CD4-positive, alpha-beta T cell treated with Interleukin-4 for 1 hour (primary cell): ENCODE measurements around the gene OGFOD3.
"Not testable (repeated sequence)": the region's sequence is repeated elsewhere in the genome, so short reads cannot be mapped to it uniquely, and the experiment has no call there.

Experiments used
- DNase-seq, 2 donors: peaks; one replicate each; pipeline ENCODE4 v3.0.0-alpha.2; 2020 to 2022

The OGFOD3 gene

DNA sequence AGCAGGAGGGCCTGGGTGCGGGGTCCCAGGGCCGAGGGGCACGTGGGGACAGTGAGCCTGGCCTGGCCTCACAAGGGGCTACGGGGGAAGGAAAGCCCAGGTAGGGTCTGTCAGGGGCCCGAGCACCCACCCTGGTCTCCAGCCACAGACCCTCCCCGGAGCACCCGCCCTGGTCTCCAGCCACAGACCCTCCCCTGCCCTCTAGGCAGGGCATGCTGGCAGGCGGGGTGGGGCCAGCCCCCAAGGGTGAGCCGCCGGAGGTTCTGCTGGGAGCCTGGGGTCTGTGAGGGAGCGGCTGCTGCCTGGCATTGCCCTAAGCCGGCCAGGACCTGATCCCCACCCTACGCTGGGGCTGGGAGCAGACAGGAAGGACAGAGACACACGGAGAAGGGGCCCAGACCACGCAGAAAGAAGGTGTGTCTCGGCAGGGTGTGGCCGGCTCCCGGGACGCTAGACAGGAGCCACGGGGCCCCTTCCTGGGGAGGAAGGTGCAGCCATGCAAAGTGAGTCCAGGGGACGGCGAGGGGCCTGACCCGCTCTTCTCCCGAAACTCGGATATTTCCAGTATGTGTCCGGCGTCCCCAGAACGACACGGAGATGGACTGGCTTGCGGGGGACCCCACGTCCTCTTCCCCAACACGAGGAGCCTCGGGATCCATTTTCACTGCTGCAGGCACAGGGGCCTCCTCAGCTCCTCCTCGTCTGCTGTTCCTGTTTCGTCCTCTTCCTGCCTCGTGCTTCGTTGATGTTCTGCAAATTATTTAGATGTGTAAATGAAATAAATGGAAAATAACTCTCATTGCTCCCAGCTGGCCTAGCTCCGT lies 31.3 kb downstream of the OGFOD3 start:
- no peak for DNase-seq

GRCh38 chr17:82386255-82386831 lies 32.0 kb downstream of the OGFOD3 start:
- DNase-seq: no peak

DNA sequence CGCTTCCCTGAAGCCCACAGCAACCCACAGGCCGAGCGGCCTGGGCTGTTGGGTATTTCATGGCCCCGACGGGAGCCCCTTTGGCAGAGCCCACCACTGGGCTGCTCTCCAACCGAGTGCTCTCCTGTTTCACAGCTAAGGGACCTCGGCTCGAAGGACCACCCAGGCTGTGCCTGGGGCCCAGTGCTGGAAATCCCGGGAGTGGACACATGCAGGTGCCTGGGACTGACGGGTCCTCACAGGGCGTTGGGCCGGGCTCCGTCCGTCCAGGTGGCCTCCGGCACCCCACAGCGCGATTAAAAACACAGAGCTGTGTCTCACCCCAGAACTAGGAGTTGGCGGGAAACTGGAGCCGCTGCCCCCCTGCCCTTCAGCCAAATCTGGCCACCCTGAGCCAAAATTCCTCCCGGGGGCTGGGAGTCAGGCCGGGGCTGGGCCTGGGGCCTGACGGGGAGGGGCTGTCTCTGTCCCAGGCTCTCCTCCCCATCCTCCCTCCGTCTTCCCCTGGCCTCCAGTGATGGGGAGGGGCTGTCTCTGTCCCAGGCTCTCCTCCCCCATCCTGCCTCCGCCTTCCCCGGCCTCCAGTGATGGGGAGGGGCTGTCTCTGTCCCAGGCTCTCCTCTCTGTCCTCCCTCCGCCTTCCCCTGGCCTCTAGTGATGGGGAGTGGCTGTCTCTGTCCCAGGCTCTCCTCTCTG lies 32.7 kb downstream of the OGFOD3 start:
- no peak for DNase-seq

DNA sequence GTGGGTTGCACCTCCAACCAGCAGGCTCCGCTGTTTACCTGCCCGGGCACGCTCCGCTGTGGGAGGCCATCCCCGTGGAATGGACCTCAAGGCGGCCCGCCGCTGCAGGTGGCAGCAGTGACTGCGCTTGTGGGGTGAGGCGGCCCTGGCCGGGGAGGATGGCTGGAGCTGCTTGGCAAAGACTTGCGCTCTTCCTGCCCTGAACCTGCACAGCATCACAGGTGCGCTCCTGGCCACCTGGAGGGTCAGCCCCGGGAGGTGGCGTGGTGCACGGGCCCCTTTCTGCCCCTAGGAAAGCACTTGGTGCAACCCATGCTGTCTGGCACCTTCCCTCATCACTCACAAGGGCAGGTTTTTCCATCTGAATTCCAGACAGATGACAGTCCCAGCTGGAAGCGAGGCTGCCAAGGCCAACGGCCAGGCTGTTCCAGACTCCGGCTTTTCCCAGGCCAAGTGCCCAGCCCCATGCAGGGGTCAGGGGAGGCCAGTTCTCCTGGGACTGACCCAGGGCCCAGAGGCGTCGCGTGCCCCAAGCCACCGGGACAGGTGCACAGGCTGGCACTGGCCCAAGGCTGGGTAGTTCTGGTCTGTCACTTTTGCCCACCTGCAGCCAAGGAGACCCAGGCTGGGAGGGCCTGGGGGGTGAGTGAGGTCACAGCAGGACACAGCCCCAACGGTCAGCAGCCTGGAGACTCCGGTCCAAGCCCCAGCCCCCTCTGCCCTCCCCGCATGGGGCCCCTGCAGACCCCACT lies 33.5 kb downstream of the OGFOD3 start:
- DNase-seq: no peak

DNA sequence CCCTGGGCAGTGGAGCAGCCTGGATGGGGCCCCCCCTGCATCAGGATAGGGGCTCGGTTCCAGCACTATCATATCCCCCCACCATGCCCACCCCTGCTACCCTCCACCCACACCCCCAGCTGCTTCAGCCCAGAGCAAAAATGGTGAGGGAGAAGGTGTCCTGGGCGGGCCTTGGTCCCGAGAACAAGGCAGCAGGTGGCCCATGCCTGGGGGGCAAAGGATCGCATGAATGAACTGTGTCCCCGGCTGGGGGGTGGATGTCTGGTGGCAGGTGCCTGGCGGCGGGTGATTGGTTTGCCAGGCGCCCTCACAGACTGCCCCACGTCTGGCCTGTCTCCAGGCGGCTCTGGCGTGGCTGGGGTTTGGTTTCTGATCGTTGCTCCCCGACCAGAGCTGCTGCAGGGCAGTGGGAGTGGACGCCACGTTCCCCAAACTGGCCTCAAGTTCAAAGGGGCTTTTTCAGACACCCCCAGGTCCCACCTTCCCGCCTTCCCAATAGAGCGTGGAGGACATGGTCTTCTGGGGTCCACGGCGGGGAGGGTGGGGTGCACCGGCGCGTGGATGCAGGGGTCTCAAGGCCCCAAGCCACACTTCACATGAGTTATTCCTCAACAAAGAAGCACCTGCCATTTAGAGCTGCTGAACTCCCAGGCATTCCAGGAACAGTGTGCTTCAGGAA lies 34.2 kb downstream of the OGFOD3 start:
- no peak for DNase-seq

GRCh38 chr17:82383411-82383810 lies 35.0 kb downstream of the OGFOD3 start:
- DNase-seq: no peak

GRCh38 chr17:82382933-82383255 lies 35.5 kb downstream of the OGFOD3 start:
- DNase-seq: no peak

- not testable (repeated sequence) for DNase-seq
Observed at GRCh38 chr17:82382220-82382932, 36.0 kb downstream of the OGFOD3 start.

DNA sequence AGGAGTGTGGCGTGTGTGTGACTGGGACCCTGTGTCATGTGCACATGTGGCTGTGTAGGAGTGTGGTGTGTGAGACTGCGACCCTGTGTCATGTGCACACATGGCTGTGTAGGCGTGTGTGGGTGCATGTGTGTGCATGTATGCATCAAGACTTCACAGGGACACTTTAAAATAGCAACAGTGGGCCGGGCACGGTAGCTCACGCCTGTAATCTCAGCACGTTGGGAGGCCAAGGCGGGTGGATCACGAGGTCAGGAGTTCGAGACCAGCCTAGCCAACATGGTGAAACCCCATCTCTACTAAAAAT lies 36.7 kb downstream of the OGFOD3 start:
- DNase-seq: not testable (repeated sequence)

GRCh38 chr17:82380860-82381702 lies 37.3 kb downstream of the OGFOD3 start:
- DNase-seq: no peak

DNA sequence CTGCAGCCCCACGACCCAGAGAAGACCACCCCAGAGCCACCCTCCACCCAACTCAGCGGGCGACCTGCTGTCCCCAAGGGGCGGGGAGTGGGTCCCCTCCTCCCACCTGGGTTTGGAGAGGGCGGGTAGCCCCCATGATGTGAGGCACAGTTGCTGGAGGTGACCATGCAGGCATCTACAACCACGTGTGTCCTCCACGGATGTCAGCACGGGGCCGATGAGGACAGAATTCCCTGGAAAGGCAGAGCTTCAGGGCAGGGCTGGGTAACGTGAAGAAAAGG lies 39.7 kb downstream of the OGFOD3 start:
- DNase-seq: no peak

GRCh38 chr17:82377924-82378740 lies 40.3 kb downstream of the OGFOD3 start:
- no peak for DNase-seq

- DNase-seq: not testable (repeated sequence)
Observed at GRCh38 chr17:82377294-82377693, 41.1 kb downstream of the OGFOD3 start.

GRCh38 chr17:82376042-82376730 lies 42.2 kb downstream of the OGFOD3 start:
- DNase-seq: no peak

DNA sequence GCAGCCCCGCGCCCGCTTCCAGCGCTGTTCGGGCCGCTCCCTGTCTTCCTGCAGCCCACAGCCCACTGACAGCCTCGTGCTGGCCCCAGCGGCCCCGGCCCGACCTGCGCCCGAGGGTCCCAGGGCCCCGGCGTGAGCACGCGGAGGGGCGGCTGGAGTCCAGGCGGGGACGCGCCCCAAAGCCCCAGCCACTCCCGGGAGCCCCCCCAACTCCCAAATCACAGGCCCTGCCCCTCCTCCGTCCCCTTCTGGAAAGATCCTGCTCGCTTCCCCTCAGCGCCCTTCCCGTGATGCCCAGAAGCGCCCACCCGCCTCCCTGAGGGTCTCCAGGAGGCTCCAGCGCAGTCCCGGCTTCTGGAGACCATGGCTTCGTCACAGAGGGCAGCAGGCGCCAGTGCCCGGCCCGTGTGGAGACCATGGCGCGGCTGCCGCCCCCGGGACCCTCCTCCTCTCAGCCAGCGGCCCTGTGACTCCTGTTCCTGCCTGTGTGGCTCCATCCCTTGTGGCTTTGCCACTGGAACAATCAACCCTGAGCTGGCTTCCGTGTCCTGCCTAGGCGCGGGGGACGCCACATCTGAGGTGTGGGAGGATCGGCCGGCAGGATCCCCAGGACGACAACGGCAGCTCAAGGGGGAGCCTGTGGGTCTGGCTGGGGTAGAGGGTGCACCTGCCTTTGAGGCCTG lies 42.9 kb downstream of the OGFOD3 start:
- DNase-seq: no peak

- no peak for DNase-seq
Observed at GRCh38 chr17:82374626-82375331, 43.6 kb downstream of the OGFOD3 start.

DNA sequence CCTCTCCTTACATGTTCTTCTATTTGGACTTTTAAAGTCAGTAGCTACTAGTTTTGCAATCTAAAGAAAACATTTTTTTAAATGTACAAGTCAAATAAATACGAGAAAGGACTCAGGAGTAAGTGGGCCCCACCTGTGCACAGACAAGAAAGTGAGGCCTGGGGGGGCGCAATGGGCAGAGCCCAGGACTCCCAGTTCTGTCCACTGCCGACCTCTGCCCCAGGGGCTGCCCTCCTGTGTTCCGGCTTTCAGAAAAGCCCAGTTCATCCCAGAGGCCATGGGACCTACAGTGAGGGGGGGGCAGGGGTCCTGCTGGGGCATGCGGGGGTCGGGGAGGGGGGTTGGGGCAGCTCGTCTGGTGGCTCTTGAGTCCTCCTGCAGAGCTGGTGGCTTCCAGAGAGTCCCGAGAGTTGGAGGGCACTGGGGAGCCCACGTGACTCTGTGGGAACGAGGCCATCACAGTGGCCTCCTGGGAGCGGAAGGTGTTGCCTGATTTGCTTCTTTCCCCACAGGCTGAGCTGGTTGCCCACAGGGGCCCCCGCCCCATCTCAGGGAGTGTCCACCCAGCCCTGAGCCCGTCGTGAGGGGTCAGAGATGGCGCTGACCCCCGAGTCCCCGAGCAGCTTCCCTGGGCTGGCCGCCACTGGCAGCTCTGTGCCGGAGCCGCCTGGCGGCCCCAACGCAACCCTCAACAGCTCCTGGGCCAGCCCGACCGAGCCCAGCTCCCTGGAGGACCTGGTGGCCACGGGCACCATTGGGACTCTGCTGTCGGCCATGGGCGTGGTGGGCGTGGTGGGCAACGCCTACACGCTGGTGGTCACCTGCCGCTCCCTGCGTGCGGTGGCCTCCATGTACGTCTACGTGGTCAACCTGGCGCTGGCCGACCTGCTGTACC lies 44.4 kb downstream of the OGFOD3 start:
- DNase-seq: no peak

DNA sequence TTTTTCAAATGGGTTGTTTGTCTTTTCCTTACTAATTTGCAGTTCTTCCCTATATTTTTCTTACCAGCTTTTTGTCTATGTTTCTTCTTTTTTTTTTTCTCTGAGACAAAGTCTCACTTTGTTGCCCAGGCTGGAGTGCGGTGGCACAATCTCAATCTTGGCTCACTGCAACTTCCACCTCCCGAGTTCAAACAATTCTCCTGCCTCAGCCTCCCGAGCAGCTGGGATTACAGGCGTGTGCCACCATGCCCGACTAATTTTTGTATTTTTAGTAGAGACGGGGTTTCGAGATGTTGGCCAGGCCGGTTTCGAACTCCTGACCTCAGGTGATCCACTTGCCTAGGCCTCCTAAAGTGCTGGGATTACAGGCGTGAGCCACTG lies 45.3 kb downstream of the OGFOD3 start:
- not testable (repeated sequence) for DNase-seq
